SK-N-SH (cell line): ENCODE data around the gene SCN8A. TPM values are rescaled to one million over a fixed set of nuclear protein-coding genes. Genes with fewer than 3 reads are reported as not detected.

Experiments used
- CTCF ChIA-PET: fragments of 300-600, 350-600 bp; formaldehyde crosslinking; extraction: SDS; loops from one replicate; lab custom pipeline; 2021; lab: Yijun Ruan, JAX
- POLR2A ChIA-PET: fragments of 350-600 bp; sonication (Branson Sonifier 250); formaldehyde crosslinking; extraction: SDS; loops from one replicate; lab custom pipeline; 2020; ENCODE audit warnings: antibody characterized with exemption, inconsistent platforms; lab: Yijun Ruan, JAX
- DNase-seq: peaks from one replicate; pipeline ENCODE4 v3.0.0; 2012
- H2AFZ ChIP-seq: fragments of 200-600 bp; sonication (generic); 2 replicates; pipeline ENCODE4 v1.8.1; 2016; ENCODE audit warnings: antibody characterized with exemption, mild to moderate bottlenecking, low read depth
- H3F3A ChIP-seq: fragments of 200-600 bp; sonication (generic); replicated peaks from 2 replicates; pipeline ENCODE3; 2016; ENCODE audit warnings: antibody characterized with exemption, mild to moderate bottlenecking; ENCODE audit not compliant: insufficient read depth
- H3K27ac ChIP-seq, 2 experiments: fragments of 200-500 bp in 1 of 2; fragments of 200-600 bp in 1 of 2; sonication (Bioruptor generic) in 1 of 2; sonication (generic), shearing (Covaris generic) in 1 of 2; 2 replicates each; pipeline versions ENCODE4 v1.5.1 to v1.6.1; 2014 to 2016; ENCODE audit warnings: low read depth in 2 of 2, inconsistent platforms in 1 of 2, low read length in 1 of 2, mild to moderate bottlenecking in 1 of 2, mixed read lengths in 1 of 2
- H3K27me3 ChIP-seq: fragments of 200-600 bp; sonication (generic), shearing (Covaris generic); 2 replicates; pipeline ENCODE4 v1.6.1; 2016; ENCODE audit warnings: mixed run types; ENCODE audit not compliant: insufficient read depth
- H3K36me3 ChIP-seq, 2 experiments: fragments of 200-500 bp in 1 of 2; fragments of 200-600 bp in 1 of 2; sonication (Bioruptor generic) in 1 of 2; sonication (generic) in 1 of 2; replicated peaks in 1 of 2; 2 replicates each; pipeline versions ENCODE3 to v1.5.1; 2014 to 2016; ENCODE audit warnings: low read length in 1 of 2, mild to moderate bottlenecking in 1 of 2; ENCODE audit not compliant: insufficient read depth in 2 of 2, control insufficient read depth in 1 of 2
- H3K4me1 ChIP-seq, 2 experiments: fragments of 200-500 bp in 1 of 2; fragments of 200-600 bp in 1 of 2; sonication (Bioruptor generic) in 1 of 2; sonication (generic), shearing (Covaris generic) in 1 of 2; 2 replicates each; pipeline versions ENCODE4 v1.5.1 to v1.6.1; 2014 to 2016; ENCODE audit warnings: low read depth in 1 of 2, low read length in 1 of 2, mixed run types in 1 of 2; ENCODE audit not compliant: insufficient read depth in 2 of 2, control insufficient read depth in 1 of 2
- H3K4me2 ChIP-seq: fragments of 200-600 bp; sonication (generic), shearing (Covaris generic); 2 replicates; pipeline ENCODE4 v1.6.1; 2017; ENCODE audit warnings: mixed run types
- H3K4me3 ChIP-seq, 2 experiments: fragments of 200-500 bp in 1 of 2; fragments of 200-600 bp in 1 of 2; sonication (Bioruptor generic) in 1 of 2; sonication (generic), shearing (Covaris generic) in 1 of 2; 2 replicates each; pipeline versions ENCODE4 v1.5.1 to v1.8.1; 2014 to 2016; ENCODE audit warnings: low read depth in 2 of 2, inconsistent platforms in 1 of 2, low read length in 1 of 2, mild to moderate bottlenecking in 1 of 2, mixed read lengths in 1 of 2, moderate library complexity in 1 of 2
- H3K79me2 ChIP-seq: fragments of 200-600 bp; sonication (generic); 2 replicates; pipeline ENCODE4 v1.8.1; 2017; ENCODE audit warnings: mild to moderate bottlenecking; ENCODE audit not compliant: insufficient read depth
- H3K9ac ChIP-seq: fragments of 200-600 bp; sonication (generic); 2 replicates; pipeline ENCODE4 v1.6.1; 2017; ENCODE audit warnings: mixed run types
- H3K9me2 ChIP-seq: fragments of 200-600 bp; sonication (generic); 2 replicates; pipeline ENCODE4 v1.6.1; 2017; ENCODE audit warnings: mixed run types
- H3K9me3 ChIP-seq: fragments of 200-600 bp; sonication (generic); 2 replicates; pipeline ENCODE4 v1.6.1; 2017; ENCODE audit warnings: mixed run types, mild to moderate bottlenecking, moderate library complexity
- H4K20me1 ChIP-seq: fragments of 200-600 bp; sonication (generic); 2 replicates; pipeline ENCODE4 v1.6.1; 2017; ENCODE audit warnings: mild to moderate bottlenecking, mixed run types; ENCODE audit not compliant: insufficient read depth
- ELF1 ChIP-seq: IDR thresholded peaks from 2 replicates; pipeline ENCODE4 v1.4.0; 2012
- GABPA ChIP-seq: IDR thresholded peaks from 2 replicates; pipeline ENCODE4 v1.4.0; 2012; ENCODE audit warnings: low read depth, mild to moderate bottlenecking
- GATA2 ChIP-seq: sonication (generic); formaldehyde crosslinking; IDR thresholded peaks from 2 replicates; pipeline ENCODE4 v1.5.0; 2020; ENCODE audit warnings: mild to moderate bottlenecking, missing genetic modification reagents
- MEF2A ChIP-seq: IDR thresholded peaks from 2 replicates; pipeline ENCODE4 v1.4.0; 2012; ENCODE audit warnings: low read depth, borderline replicate concordance
- NRF1 ChIP-seq: IDR thresholded peaks from 2 replicates; pipeline ENCODE4 v1.6.1; 2012; ENCODE audit warnings: low read depth, mild to moderate bottlenecking, low read length
- RCOR1 ChIP-seq: fragments of 150-350 bp; IDR thresholded peaks from 2 replicates; pipeline ENCODE4 v1.6.1; 2017; ENCODE audit warnings: antibody characterized with exemption, low read length
- SMC3 ChIP-seq: IDR thresholded peaks from 2 replicates; pipeline ENCODE4 v1.6.1; 2012; ENCODE audit warnings: low read depth, low read length, improper control_type of control experiment
- YY1 ChIP-seq: IDR thresholded peaks from 2 replicates; pipeline ENCODE4 v1.4.0; 2012; ENCODE audit warnings: low read depth, mild to moderate bottlenecking
- WGBS: methylation state at CpG from one replicate; pipeline ENCODE4 v1.1.6; 2017; ENCODE audit warnings: low lambda C conversion rate; 5-methylcytosine and 5-hydroxymethylcytosine counted together
- polyA plus RNA-seq, 3 experiments: library from polyadenylated mRNA; depleted of rRNA; stranded (reverse); fragments of >200 nt; gene quantifications; 2 replicates each; pipeline ENCODE4 v1.2.3, GENCODE V29; 2012
- TF ChIP-seq, protein P1 (sequence below): IDR thresholded peaks from 2 replicates; pipeline ENCODE4 v1.4.0; 2012; ENCODE audit warnings: low read depth, borderline replicate concordance
- TF ChIP-seq, protein P2 (sequence below): IDR thresholded peaks from 2 replicates; pipeline ENCODE4 v1.4.0; 2012; ENCODE audit warnings: low read depth
- TF ChIP-seq, protein P3 (sequence below): IDR thresholded peaks from 2 replicates; pipeline ENCODE4 v1.4.0; 2012; ENCODE audit warnings: low read depth, borderline replicate concordance

Gene SCN8A
- polyA plus RNA-seq, 1 of the 3 experiments (the other 2 are of a cell fraction): 7.1 TPM

DNA sequence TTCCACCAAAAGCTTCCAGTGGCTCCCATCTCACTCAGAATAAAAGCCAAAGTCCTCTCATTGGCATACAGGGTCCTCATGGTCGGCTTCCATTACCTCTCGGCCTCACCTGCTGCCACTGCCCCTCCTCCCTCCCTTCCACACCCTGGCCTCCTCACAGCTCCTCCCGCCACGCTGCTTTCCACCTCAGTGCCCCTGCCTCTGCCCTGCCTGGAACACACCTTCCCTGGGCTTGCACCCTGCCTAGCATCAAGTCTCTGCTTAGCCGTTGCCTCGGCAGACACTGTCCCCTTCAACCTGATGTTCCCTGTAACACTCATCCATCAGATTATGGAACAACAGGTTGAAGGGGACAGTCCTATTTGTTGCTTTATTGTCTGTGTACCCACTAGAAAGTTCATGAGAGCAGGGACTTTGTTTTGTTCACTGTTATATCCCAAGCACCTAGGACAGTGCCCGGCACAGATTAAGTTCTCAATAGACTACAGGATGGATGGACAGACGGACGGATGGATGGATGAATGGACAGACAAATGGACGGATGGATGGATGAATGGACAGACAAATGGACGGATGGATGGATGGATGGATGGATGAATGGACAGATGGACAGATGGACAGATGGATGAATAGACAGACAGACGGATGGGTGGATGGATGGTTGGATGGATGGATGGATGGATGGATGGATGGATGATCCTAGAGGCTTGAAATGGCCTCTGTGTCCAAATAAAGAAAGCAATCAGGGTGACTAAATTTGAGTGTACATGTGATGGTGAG, 242.6 kb downstream of the SCN8A start (continued):
- no peak for TF ChIP-seq GATA2 (CRISPR knock-in tag)
- TF ChIP-seq, protein P1, sequence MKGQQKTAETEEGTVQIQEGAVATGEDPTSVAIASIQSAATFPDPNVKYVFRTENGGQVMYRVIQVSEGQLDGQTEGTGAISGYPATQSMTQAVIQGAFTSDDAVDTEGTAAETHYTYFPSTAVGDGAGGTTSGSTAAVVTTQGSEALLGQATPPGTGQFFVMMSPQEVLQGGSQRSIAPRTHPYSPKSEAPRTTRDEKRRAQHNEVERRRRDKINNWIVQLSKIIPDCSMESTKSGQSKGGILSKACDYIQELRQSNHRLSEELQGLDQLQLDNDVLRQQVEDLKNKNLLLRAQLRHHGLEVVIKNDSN: no peak
- no peak for TF ChIP-seq MEF2A

DNA sequence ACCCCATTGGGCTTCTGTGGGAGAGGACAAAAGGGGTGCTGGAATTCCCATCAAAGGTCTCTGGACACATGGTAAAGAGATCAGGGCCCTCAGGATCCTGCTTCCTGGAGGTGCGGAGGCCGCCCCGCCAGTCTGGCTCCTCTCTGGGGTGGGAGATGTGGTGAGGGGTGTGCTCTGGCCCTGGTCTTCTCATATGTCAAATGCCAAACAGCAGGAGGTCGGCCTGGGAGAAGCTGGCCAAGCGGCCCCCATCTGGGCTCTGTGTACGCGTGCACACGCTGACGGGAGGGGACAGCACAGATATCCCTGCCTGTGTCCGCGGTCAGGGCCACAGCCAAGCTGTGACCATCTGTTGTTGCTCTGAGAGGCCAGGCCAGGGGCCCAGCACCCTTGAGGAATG, 243.4 kb downstream of the SCN8A start:
- H4K20me1 ChIP-seq: no peaks in the 10 kb centered on the region
- no peak overlapping the region for H3K4me3 ChIP-seq
- H3K36me3 ChIP-seq: no peaks in the 10 kb centered on the region
- H2AFZ ChIP-seq: no peak overlapping the region
- H3K27ac ChIP-seq: no peak overlapping the region
- ChIA-PET POLR2A (no interaction called here), CTCF (interaction anchor here (1.3 to 4.8 kb wide), 2 partner anchors 10 to 186 kb away, joined by 5 to 25 read pairs; no protein-coding TSS in a partner anchor)
- H3K9me2 ChIP-seq: no peaks in the 10 kb centered on the region
- H3K9me3 ChIP-seq: no peaks in the 10 kb centered on the region
- H3K27me3 ChIP-seq: no peaks in the 10 kb centered on the region; the same call in 1 of the 2 replicates
- H3K4me2 ChIP-seq: no peak overlapping the region
- no peak overlapping the region for H3K9ac ChIP-seq
- no peaks in the 10 kb centered on the region for H3F3A ChIP-seq
- H3K4me1 ChIP-seq: peaks cover 0 to 37% of the 10 kb centered on the region in 2 experiments; a peak in 1 of 4 replicates
- no peak for DNase-seq
- WGBS: 89% methylated on average over 7 of the region's 11 CpGs
- TF ChIP-seq MEF2A (no peak), GABPA (no peak), SMC3 (no peak), YY1 (no peak), RCOR1 (no peak)
- TF ChIP-seq, protein P2, sequence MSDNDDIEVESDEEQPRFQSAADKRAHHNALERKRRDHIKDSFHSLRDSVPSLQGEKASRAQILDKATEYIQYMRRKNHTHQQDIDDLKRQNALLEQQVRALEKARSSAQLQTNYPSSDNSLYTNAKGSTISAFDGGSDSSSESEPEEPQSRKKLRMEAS: no peak
- TF ChIP-seq, protein P3, sequence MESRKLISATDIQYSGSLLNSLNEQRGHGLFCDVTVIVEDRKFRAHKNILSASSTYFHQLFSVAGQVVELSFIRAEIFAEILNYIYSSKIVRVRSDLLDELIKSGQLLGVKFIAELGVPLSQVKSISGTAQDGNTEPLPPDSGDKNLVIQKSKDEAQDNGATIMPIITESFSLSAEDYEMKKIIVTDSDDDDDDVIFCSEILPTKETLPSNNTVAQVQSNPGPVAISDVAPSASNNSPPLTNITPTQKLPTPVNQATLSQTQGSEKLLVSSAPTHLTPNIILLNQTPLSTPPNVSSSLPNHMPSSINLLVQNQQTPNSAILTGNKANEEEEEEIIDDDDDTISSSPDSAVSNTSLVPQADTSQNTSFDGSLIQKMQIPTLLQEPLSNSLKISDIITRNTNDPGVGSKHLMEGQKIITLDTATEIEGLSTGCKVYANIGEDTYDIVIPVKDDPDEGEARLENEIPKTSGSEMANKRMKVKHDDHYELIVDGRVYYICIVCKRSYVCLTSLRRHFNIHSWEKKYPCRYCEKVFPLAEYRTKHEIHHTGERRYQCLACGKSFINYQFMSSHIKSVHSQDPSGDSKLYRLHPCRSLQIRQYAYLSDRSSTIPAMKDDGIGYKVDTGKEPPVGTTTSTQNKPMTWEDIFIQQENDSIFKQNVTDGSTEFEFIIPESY: no peak
- TF ChIP-seq, all 33 proteins: peak for 0
- H3K79me2 ChIP-seq: no peaks in the 10 kb centered on the region

DNA sequence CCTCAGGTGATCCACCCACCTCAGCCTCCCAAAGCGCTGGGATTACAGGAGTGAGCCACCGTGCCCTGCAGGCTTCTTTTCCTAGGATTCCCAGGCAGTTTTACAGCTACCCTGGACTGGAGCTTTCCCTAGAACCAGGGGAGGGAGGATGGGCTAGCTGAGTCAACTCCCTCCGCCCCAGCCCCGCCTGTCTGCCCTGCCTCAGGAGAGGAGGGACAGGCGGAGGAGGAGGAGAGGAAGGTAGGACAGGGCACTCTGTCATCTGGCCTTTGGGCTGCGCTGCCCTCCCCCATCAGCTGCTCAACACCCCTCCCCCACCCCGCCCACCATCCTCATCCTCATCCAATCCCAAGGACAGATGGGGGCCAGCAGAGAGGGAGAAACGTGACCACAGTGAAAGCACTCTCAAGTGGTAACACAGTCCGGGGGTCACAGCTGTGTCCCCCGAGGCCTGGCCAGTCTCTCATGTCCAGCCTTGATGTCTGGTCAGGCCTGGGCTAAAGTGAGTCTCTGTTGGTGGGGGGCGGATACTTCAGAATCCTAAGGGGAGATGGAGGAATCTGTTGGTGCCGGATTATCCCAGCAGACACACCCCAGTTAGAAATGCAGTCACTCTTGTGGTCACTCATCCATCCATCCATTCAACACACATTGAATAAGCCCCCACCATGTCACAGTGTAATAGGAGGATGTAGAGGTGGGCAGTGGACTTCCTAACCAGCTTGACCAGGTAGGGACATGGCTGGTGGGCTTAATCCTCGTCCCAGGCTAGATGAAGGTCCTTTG, 245.2 kb downstream of the SCN8A start:
- TF ChIP-seq NRF1 (no peak), ELF1 (no peak)
- Histone ChIP-seq H3F3A (no peaks in the 10 kb centered on the region), H3K4me2 (no peak overlapping the region), H3K27ac (no peak overlapping the region), H4K20me1 (no peaks in the 10 kb centered on the region), H3K9me2 (no peaks in the 10 kb centered on the region), H3K27me3 (no peaks in the 10 kb centered on the region; the same call in 1 of the 2 replicates), H3K4me1 (peaks cover 0 to 40% of the 10 kb centered on the region in 2 experiments; a peak in 1 of 4 replicates), H3K4me3 (no peak overlapping the region), H2AFZ (no peak overlapping the region), H3K79me2 (no peaks in the 10 kb centered on the region), H3K9ac (no peak overlapping the region), H3K9me3 (no peaks in the 10 kb centered on the region), H3K36me3 (no peaks in the 10 kb centered on the region)
- ChIA-PET CTCF (interaction anchor here (1.0 to 4.8 kb wide), 5 partner anchors 12 to 415 kb away, joined by 3 to 25 read pairs (median 4); no protein-coding TSS in a partner anchor), POLR2A (no interaction called here)
- WGBS: 72% methylated on average over 10 of the region's 13 CpGs
- no peak for DNase-seq
